ENCODE results near the gene CDK9.

DNA sequence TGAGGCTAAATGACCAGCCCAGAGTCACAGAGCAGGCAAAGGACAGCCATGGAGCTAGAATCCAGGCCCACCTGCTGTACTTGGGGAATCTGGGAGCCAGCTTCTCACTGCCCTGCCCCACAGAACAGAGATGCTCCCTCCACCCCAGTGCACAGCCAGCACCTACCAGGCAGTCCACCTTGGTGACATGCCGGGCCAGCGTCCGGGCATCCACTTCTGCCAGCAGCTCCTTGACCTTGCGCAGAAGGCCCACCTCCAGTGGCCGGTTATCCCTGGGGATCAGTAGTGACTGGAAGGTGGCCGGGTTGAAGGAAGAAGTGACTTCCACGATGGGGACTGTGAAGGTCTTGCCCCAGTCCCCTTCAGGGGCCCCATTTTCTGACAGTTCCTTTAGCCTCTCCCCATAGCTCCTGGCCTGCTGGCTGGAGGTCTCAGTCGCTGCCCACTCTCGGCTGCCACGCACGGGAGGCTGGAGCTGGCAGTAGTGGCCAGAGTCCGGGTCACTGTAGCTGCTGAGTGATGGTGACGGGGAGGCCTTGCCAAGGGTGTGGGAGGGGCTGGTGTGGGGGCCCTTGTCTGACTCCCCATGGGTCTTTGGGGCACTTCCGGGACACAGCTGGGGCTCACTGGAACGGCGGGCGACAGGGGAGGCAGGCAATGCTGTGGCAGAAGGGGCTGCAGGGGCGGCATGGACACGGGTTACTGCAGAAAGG lies 41.3 kb upstream of the CDK9 start:
- TF ChIP-seq POLR2A (IDR thresholded peaks at IDR 0.05) (no peak), CTCF (IDR thresholded peaks at IDR 0.05) (no peak)

Data from body of pancreas (tissue), 4 donors.